ENCODE data around the gene IL17C. TPM values are rescaled to one million over a fixed set of nuclear protein-coding genes. Genes with fewer than 3 reads are reported as not detected.

IL17C gene
- total and polyA plus RNA-seq, 10 of the 15 experiments (the other 5 are each of a cell fraction or from before 2014, with no cell fraction given), result not detected

GRCh38 chr16:88655733-88656281 is 17.4 kb downstream of the IL17C start (continued):
- TF ChIP-seq ZNF687 (IDR thresholded peaks at IDR 0.05) (no peak), ZBED1 (IDR thresholded peaks at IDR 0.05; ENCODE audit: borderline replicate concordance) (no peak), RBBP5 (conservative IDR thresholded peaks at IDR 0.05) (no peak), ZSCAN29 (IDR thresholded peaks at IDR 0.05) (no peak), ZNF622 (IDR thresholded peaks at IDR 0.05) (no peak), EGR1 (IDR thresholded peaks at IDR 0.05; ENCODE audit: borderline replicate concordance in 1 of 2, low read depth in 2 of 2, low read length in 2 of 2) (no peak), CHD4 (IDR thresholded peaks at IDR 0.05) (no peak), ZBTB40 (IDR thresholded peaks at IDR 0.05; ENCODE audit: borderline replicate concordance) (no peak), ATF2 (IDR thresholded peaks at IDR 0.05; ENCODE audit: low read length) (no peak), TARDBP (IDR thresholded peaks at IDR 0.05; ENCODE audit: borderline replicate concordance) (no peak), SUZ12 (IDR thresholded peaks at IDR 0.05; ENCODE audit: unreplicated experiment) (no peak), RFX5 (IDR thresholded peaks at IDR 0.05; ENCODE audit: low read depth, low read length) (no peak), BACH1 (IDR thresholded peaks at IDR 0.05; ENCODE audit: borderline replicate concordance) (no peak)
